B cell (primary cell): ENCODE data around the gene RSU1.

Experiments
- CTCF ChIP-seq: fragments of 200-600 bp; IDR thresholded peaks from one replicate; pipeline ENCODE4 v1.8.0; 2022; ENCODE audit warnings: antibody characterized with exemption, mild to moderate bottlenecking
- EZH2 ChIP-seq: IDR thresholded peaks from 2 replicates; pipeline ENCODE4 v1.6.1; 2012; ENCODE audit warnings: borderline replicate concordance, low read depth, mild to moderate bottlenecking, moderate library complexity, low read length; ENCODE audit not compliant: insufficient read depth, poor library complexity, severe bottlenecking

GRCh38 chr10:16566202-16566805 is 250.9 kb downstream of the RSU1 start:
- TF ChIP-seq CTCF (no peak), EZH2 (no peak)
